Measurements from ENCODE around the gene PRRT1.

PRRT1 gene

GRCh38 chr6:32168350-32168749 lies 16.6 kb upstream of the PRRT1 start:
- CTCF ChIA-PET: no interaction called here
- no peak for TF ChIP-seq CTCF (IDR thresholded peaks at IDR 0.05; ENCODE audit: control extremely low read depth, extremely low read depth, low read depth, missing control alignments)

GRCh38 chr6:32167761-32168262 lies 16.1 kb upstream of the PRRT1 start:
- no peak for TF ChIP-seq CTCF (IDR thresholded peaks at IDR 0.05; ENCODE audit: control extremely low read depth, extremely low read depth, low read depth, missing control alignments)
- CTCF ChIA-PET: interaction anchor here (1.1 kb wide), 1 partner anchor 13 kb away, joined by 4 read pairs; no protein-coding TSS in a partner anchor
- DNase-seq (ENCODE audit: extremely low spot score): no peak
- POLR2A ChIA-PET: no interaction called here

More at GRCh38 chr6:32168350-32168749, 16.6 kb upstream of the PRRT1 start:
- no peak for DNase-seq (ENCODE audit: extremely low spot score)
- POLR2A ChIA-PET: no interaction called here

GRCh38 chr6:32167154-32167760 lies 15.5 kb upstream of the PRRT1 start:
- TF ChIP-seq CTCF (IDR thresholded peaks at IDR 0.05; ENCODE audit: control extremely low read depth, extremely low read depth, low read depth, missing control alignments): no peak
- no peak for DNase-seq (ENCODE audit: extremely low spot score)
- ChIA-PET CTCF (interaction anchor here (0.9 to 1.1 kb wide), 2 partner anchors 9 to 13 kb away, joined by 3 to 4 read pairs; no protein-coding TSS in a partner anchor), POLR2A (no interaction called here)

GRCh38 chr6:32166411-32167061 lies 14.8 kb upstream of the PRRT1 start:
- no peak for TF ChIP-seq CTCF (IDR thresholded peaks at IDR 0.05; ENCODE audit: control extremely low read depth, extremely low read depth, low read depth, missing control alignments)
- ChIA-PET POLR2A (no interaction called here), CTCF (interaction anchor here (0.9 to 1.0 kb wide), 3 partner anchors 8 to 48 kb away, joined by 3 read pairs; no protein-coding TSS in a partner anchor)
- no peak for DNase-seq (ENCODE audit: extremely low spot score)

GRCh38 chr6:32164295-32164694 lies 12.6 kb upstream of the PRRT1 start, which contains the start of gene EGFL8:
TSS of gene EGFL8 (plus strand) at chr6:32164595. CDS start at chr6:32166166, 1,571 bp downstream.
- TF ChIP-seq CTCF (IDR thresholded peaks at IDR 0.05; ENCODE audit: control extremely low read depth, extremely low read depth, low read depth, missing control alignments): no peak
- CTCF ChIA-PET: interaction anchor here (1.1 to 2.6 kb wide), 3 partner anchors 10 to 46 kb away, joined by 4 to 9 read pairs (median 5); no protein-coding TSS in a partner anchor
- POLR2A ChIA-PET: no interaction called here
- no peak for DNase-seq (ENCODE audit: extremely low spot score)

GRCh38 chr6:32163559-32164258 lies 12.0 kb upstream of the PRRT1 start:
- DNase-seq (ENCODE audit: extremely low spot score): no peak
- TF ChIP-seq CTCF (IDR thresholded peaks at IDR 0.05; ENCODE audit: control extremely low read depth, extremely low read depth, low read depth, missing control alignments): no peak
- POLR2A ChIA-PET: no interaction called here
- CTCF ChIA-PET: interaction anchor here (1.3 to 2.6 kb wide), 2 partner anchors 33 to 45 kb away, joined by 4 to 9 read pairs; no protein-coding TSS in a partner anchor

Measured in GM10248 (cell line).